Inflammatory macrophage (primary cell): ENCODE results near the gene PTPRQ.
"Not testable (repeated sequence)": the region's sequence is repeated elsewhere in the genome, so short reads cannot be mapped to it uniquely, and the experiment has no call there.

Experiments used
- DNase-seq, 2 donors: peaks; one replicate each; pipeline ENCODE4 v3.0.0-alpha.2; 2020 to 2022

Gene PTPRQ

DNA sequence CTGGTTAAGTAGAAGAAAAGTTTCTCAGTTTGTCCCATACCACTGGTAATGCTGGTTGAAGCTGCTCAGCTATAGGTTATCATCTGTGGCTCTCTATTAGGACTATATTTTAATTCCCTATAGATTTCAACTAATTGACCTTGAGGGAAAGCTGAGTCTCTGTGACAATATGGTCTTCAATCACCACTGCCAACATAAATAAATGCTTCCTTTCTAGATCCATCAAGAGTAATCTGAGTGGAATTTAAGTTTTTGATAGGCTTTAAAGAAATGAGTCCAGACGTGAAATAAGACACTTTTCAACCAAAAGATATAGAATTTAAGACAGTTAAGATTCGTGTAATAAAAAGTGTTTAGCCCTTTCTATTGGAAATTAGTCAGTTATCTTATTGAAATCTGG is 199.9 kb downstream of the PTPRQ start:
- no peak for DNase-seq

DNA sequence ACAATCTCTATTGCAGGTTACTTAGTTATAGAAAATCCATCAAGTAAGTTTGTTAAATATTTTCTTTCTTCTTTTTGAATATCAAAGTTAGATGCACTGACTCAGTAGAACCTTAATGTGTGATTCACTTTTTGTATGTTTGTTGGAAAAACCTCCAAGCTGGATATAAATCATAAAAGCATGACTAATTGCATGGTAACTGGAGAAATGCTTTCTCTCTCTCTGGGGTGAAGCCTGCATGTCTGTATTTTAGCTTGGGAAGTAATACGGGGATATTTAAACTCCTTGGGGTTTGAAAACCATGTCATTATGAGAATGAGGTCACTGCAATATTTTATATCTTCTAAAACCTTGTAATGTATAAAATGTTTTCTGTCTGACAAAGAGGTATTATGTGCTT is 204.8 kb downstream of the PTPRQ start:
- no peak for DNase-seq

DNA sequence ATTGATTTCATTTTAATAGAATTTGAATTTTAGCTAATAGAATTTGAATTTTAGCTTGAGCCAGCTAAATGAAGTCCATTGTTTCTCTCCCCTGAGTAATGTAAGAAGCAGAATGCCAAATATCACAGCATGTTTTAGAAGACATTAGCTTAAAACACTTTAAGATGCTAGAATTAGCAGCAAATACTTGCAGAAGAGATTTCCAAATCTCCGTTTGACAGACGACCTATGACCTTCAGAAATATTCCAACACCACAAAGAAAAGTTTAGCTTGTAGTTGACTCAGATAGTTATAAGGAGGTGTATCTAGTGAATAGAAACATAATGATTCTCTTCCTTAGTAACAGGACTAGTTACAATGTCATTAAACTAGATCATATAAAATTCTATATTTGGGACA is 211.7 kb downstream of the PTPRQ start:
- DNase-seq, result no peak

DNA sequence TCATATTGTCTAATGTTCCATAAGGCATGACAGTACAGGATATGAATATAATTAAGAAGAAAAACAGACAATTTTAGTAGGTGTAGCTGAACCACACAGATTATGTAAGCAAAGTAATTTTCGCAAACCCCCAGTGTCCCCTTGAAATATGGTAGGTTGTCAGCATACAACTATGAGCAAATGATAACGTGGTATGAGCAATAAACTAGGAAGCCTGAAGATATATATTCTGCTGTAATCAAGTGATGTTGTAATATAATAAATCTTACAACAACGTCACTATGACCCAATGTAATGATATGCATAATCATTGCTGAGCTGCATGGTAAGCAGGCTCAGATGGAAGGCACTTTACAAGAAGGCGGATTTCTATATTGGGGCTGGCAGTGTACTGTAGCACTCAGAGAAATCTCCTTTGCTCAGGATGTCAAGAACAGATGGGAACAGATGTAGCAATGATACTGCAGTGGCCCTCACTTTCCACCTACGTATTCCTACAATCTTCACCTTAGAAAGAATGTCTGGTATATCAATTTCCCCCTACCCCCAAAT is 215.6 kb downstream of the PTPRQ start:
- no peak for DNase-seq

DNA sequence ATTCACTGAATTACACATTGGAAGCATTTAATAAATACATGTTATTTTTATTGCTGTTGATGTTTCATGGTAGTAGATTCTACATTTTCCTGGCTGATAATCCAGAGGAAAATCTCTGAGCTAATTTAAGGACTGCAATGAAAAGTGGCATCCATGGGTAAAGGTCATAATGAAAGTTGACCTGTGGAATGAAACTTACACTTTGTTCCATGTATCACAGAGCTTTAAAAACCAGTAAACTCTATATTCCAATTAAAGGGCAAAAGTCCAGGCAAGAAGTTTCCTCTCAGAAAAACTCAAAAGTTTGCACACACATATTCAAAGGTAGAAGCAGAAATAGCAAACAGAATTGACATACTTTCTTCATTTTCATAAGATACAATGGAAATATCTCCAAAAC is 218.6 kb downstream of the PTPRQ start:
- DNase-seq, result no peak

DNA sequence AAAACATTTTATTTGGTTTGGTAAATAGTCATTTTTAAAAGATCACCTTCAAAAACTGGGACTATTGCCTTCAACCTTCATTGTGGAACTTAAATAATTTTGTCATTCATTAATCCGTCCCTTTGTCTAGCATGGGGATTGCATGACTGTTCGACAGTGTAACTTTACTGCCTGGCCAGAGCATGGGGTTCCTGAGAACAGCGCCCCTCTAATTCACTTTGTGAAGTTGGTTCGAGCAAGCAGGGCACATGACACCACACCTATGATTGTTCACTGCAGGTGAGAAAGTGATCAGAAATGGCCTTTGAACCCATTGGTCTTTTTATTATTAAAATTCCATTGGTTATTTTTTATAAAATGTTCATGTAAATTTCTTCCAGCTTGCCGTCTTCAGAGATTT is 226.2 kb downstream of the PTPRQ start:
- DNase-seq, result no peak

DNA sequence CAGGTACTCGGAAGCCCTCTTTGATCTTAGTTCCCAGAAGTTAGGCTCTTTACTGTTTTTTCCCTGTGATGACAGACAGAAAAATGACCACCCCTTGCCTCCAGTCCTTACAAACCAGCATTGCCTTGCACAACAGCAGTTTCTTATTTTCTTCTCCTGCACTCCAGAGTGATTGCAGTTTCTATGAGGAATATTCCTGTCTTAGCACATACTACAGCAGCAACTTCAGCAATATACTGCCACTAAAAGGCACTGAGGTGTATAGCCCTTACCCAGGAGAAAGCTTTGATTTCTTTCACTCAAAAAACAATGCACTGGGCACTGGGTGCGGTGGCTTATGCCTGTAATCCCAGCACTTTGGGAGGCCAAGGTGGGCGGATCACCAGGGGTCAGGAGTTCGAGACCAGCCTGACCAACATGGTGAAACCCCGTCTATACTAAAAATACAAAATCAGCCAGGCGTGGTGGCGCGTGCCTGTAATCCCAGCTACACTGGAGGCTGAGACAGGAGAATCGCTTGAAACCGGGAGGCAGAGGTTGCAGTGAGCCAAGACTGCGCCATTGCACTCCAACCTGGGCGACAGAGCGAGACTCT is 232.1 kb downstream of the PTPRQ start:
- not testable (repeated sequence) for DNase-seq

DNA sequence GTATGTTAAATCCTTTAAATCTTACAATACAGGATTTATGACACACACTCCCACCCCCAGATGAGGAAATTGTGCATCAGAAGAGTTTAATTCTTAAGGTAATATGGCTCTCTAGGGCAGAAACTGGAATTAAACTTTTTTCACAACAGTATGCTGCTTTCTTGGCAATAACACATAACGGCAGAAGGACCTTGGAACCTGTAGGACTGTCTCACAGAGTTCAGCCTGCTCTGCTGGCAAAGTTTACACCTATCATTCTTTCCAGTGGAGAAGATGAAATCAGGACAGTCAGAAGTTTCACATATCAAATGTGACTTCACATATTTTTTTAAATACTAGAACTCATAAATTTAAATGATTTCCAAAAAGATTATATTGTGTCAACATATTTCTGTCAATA is 232.8 kb downstream of the PTPRQ start:
- no peak for DNase-seq

DNA sequence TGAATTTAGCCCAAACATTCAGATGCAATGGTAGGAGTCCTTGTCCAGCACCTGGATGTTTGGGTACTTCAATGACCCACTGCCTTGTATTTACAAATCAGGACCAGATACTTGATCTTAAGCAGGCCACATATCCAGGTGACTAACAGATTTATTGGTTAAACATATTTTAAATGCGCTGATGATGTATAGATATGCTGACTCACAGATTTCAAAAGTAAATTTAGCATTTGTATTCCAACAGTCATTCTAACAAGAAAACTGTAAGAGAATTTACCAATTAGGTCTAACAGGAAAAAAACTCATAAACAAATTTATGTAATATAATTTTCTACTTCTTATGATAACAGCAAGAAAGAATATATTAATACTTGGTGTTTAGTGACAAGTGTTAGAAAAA is 234.0 kb downstream of the PTPRQ start:
- no peak for DNase-seq

DNA sequence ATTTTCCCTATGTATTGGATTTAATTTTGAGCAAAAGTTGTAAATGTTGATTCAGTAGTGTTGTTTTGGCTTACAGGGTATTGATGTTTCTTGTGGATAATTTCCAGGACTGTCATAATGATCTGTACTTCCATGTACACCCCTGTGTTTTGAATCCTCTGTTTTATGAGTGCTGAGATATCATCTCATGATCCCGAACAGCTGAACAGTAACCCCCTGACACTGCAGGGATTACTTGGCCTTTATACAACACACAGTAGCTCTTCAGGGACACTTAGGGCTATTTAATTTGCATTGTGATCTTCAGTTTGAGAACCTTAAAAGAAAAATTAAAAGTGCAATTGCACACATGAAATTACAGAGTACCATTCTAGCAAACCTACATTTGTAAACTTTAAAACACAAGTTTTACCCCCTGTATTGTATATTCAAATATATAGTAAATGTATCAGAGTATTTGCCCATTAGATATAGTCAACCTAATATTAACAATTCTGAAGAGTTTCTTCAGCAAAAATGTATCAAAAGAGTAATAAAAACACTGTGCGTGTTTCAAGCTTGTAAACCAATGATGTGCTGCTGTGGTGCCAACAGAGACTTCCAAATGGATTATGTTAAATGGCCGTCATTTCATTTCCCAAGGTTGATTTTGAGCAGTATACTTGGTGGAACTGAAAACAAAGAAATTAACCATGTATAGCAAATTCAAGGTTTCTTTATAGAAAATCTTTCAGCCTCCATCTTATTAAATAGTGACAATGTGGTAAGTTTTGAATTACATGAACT is 235.5 kb downstream of the PTPRQ start:
- DNase-seq, result no peak

DNA sequence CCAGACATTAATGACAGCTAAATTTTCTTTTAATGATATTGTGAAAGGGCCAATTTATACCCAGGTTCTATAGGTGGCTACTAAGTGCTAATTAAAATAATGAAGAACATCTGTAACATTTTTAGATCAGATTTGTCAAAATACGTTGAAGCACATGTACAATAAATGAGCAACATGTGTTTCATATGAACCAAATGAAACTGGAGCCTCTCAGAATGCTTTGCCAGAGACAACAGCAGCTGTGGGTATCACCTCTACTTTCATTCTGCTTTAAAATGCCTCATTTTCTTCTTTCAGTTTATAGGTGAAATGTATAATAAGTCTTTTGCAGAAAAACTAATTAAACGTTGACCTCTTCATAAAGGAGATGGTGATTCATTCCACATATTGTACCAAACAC is 237.3 kb downstream of the PTPRQ start:
- DNase-seq, result no peak

DNA sequence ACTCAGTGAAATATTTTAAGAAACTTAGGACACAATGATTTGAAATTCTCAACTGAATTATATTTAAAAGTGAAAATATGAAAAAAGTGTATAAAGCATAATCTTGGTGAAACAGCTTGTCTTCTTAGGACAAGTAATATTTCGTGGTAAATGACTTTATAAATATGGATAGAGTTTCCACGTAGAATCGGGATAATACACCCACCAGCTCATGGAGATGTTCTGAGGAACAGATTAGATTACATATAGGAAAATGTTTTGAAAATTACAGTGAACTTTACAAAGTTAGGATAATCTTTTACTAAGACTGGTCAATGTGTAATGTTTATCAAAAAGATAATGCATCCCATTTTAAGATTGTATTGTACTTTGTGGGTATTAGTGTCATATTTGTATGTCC is 237.8 kb downstream of the PTPRQ start:
- DNase-seq, result no peak

DNA sequence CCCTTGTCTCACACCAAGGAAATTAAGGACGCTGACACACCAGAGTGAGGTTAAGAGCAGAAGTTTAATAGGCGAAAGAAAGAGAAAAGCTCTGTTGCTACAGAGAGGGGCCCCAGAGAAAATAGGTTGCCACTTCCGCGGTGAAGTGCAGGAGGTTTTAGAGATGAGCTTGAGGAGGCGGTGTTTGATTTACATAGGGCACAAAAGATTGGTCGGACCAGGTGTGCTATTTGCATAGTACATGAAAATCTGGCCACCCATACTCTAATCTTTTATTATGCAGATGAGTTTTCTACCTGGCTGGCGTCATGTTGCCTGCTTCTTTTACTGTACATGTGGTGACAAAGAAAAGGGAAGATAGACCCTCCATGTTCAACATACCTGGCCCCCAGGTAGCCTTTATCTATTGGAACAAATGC is 240.1 kb downstream of the PTPRQ start:
- no peak for DNase-seq

DNA sequence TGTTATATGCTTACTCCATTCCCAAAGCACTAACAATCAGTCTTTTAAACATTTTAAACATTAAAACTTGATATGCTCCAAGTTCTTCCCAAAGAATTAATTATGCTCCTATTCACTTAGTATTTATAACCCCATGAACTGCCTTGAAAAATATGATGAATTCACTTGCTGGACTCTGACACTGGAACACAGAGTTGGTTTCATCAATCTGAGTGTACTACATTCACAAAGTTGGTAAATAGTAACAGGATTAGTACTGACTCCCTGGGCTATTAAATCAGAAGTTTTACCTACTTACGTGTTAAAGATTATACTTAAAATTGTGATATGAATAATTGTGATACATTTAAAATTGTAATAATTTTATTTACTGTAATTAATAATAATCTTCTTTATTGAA is 246.1 kb downstream of the PTPRQ start:
- no peak for DNase-seq

DNA sequence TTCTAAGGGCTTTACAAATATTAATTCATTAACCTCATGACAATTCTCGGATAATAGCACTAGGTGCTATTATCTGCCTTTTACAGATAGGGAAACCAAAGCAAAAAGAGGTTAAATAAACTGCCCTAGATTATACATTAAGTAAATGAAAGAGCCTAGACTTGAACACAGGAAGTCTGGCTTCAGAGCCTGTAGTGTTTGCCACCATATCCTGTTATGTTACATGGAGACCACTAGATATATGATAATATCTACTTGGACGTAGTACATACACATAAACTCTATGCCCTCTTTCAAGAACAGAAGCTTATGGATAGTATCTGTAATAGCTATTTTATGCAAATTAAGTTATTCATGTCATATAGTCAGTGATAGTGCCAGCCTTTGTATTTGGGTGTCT is 246.5 kb downstream of the PTPRQ start:
- no peak for DNase-seq

DNA sequence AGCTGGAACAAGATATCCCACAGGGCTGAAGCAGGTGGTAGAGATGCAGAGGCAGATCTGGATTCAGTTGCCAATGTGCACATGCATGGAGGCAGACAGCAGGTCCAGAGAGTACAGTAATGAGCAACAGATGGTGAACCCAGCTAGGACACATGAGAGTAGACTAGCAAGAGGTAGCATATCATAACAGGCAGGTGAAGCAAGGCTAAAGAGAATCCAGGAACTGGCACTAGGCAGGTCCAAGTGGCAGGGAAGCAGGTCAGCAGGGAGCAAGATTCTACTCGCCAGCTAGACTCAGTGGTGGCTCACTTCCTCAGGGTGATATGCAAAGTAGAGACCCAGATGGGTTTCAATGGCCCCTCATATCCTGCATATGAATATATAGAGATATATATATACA is 248.1 kb downstream of the PTPRQ start:
- no peak for DNase-seq

DNA sequence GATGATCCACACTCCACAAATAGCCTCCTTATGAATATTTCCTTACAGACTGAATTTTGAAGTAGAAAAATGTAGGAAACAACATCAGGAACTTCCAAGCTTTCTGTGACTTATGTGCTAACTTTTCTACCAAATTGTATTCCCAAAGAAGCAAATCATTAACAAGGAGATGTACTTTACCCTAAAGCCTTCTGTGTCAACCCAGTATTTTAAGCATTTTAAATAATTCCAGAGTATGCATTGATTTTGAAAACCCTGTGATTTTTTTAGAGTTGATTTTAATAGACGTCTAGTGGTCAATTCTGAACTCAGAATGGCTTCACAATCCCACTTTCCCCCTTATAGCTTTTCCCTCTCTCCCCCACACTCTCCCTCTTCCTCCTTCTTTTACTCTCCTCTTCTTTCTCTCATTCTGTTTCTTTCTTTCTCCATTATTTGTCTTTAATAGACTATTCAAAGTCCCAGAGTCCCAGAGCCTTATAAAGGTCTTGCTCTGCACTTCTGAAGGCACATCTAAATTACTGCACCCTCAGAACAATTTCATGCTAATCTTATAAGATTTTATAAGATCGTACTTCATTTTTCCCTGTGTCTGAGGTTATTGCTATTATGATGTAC is 253.3 kb downstream of the PTPRQ start:
- no peak for DNase-seq

DNA sequence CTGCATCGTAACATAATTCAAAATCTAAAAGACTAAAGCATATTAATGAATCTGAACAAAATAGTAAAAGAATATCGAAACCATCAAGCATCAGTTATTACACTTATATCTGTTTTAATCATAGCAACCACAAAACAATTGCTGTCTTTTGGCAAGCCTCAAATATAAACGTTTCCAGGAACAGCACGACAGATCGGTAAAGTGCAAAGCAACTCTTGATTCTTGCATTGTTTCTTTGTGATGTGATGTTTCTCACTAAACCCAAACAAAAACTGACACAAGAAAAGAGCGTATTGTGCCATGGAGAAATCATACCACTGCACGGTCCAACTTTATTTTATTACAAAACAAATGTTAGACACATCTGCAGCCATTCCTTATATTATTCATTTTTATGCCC is 254.2 kb downstream of the PTPRQ start:
- DNase-seq, result no peak

DNA sequence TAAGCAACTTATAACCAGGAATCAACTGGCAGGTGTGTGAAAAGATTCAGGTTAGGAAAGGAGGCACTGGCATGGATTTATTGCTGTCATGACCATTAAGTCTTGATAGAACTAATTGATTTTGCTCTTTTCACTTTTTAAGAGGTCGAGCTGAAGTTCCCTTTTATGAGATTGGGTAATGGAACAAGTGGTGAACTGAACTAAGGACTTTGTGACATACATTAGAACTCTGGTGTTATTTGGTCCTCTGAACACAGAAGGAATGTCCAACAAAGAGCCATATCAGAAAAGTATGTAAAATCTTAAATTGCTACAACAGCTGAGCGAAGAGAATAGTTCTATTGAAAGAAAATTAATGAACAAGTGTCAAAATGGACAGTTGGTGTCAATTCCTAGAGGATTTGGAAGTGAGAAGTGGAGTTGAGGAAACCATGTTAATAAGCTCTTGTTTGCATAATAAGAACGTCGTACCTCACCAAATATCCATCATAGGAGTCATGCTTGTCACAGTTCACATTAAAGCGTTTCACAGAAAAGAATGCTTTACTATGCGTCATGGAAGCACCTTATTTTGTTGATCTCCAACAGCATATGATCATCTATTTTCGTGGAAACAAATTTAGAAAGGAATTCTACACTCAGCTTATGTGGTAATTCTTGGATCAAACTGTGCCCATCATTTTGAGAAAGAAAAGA is 255.0 kb downstream of the PTPRQ start:
- no peak for DNase-seq

DNA sequence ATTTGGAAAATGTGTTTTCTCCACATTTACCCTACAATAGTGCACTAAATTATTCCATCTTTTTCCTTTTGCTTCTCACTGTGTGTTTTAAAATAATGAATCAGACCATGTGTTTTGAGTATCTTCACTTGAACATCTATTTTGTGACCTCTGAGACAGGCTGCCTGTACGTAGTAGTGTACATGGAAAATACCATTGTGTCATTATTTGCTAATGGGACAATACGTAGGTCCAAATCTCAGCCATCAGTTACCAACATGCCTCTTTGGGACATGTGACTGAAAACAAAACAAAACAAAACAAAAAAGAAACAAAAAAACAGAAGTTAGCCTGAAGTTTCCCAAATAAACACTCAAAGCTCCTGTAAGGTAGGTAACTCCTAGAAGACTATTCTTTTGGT is 256.3 kb downstream of the PTPRQ start:
- DNase-seq, result no peak

DNA sequence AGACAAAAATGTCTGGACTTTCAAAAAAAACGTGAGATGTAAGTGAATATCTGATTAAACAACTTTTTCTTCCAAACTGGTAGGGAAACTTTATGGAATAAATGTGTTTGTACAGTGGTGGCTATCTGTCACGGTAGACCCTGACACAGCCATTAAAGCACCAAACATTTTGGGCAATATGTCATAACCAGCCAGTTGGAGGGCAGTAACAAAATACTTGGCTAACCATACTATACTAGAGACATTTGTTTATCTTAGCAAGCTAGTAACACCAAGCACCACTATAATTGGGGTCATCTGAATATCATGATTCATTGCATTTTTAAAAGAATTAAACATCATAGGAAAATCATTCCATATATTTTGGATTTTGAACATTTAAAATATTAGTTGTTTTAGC is 257.4 kb downstream of the PTPRQ start:
- DNase-seq, result no peak

DNA sequence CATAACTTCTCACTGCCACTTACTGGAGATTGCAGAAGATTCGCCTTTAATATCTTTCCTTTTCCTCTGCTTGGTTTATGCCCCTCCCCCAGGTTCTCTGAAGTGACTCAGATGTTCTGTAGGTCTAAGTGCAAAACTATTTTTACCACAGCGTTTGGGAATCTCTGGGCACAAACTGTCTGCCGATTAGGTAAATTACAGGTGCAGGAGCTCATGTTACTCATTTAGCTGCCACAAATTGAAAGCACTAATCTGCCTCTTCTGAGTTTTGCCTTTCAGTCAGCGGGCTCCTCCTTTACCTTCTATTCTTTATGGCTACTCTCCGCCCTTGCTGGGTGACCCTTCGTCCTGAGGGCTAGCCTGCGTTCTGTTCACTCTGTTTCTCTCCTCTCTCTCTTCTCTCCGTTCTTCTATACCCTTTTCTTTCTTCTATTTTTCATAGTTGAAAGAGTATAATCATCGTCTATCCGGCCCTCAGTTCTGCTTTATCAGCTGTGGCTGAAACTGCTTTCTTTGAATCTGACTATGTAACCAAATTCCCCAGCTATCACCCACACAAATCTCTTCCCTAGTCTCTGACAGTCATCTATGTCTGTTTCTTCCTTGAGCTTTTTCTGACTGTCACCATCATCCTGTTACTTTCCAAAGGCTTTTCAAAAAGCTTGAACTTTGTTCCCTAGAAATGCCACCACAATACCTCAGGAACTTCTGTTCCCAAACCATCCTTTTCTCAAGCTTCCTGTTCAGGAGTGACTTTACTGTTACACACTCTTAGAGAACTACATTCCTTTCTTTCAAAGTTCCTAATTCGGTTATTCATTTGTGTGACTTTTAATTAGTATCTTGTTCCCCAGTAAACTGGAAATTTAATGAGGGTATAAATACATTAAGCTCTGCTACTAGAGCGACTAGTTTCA is 259.1 kb downstream of the PTPRQ start:
- no peak for DNase-seq
